ENCODE measurements around the gene CAPNS1. TPM values are rescaled to one million over a fixed set of nuclear protein-coding genes. Genes with fewer than 3 reads are reported as not detected.

Gene CAPNS1
- total RNA-seq, 1 donor from 2014 or later: 335 TPM

- Mint-ChIP-seq H3K27ac (peak overlapping the region; percentile 43), H3K9me3 (no peaks in the 10 kb centered on the region), H3K27me3 (ENCODE audit: insufficient read depth) (no peaks in the 10 kb centered on the region), H3K4me1 (ENCODE audit: low read depth) (no peaks in the 10 kb centered on the region), H3K36me3 (ENCODE audit: low read depth) (peaks cover 9% of the 10 kb centered on the region), H3K4me3 (no peak overlapping the region)
- DNase-seq (ENCODE audit: low spot score): no peak
- intact Hi-C loops (cut with micrococcal nuclease): no loop called here
Measured at GRCh38 chr19:36106441-36106840, 33.4 kb upstream of the CAPNS1 start.

GRCh38 chr19:36106991-36107390, 32.9 kb upstream of the CAPNS1 start:
- intact Hi-C loops (cut with micrococcal nuclease): no loop called here
- no peaks in the 10 kb centered on the region for H3K27me3 Mint-ChIP-seq (ENCODE audit: insufficient read depth)
- no peak overlapping the region for H3K27ac Mint-ChIP-seq

GRCh38 chr19:36108684-36109083, 31.2 kb upstream of the CAPNS1 start:
- DNase-seq (ENCODE audit: low spot score): no peak
- H3K27me3 Mint-ChIP-seq (ENCODE audit: insufficient read depth): peaks cover 1% of the 10 kb centered on the region

More at GRCh38 chr19:36106991-36107390, 32.9 kb upstream of the CAPNS1 start:
- Mint-ChIP-seq H3K4me3 (no peak overlapping the region), H3K36me3 (ENCODE audit: low read depth) (peaks cover 10% of the 10 kb centered on the region), H3K9me3 (no peaks in the 10 kb centered on the region), H3K4me1 (ENCODE audit: low read depth) (no peaks in the 10 kb centered on the region)
- DNase-seq (ENCODE audit: low spot score): no peak

GRCh38 chr19:36110487-36111199, 29.2 kb upstream of the CAPNS1 start, which contains the start of gene OVOL3:
Gene OVOL3 (plus strand): TSS chr19:36111143. CDS start chr19:36111203, 60 bp downstream.
- Mint-ChIP-seq H3K27me3 (ENCODE audit: insufficient read depth) (peaks cover 1% of the 10 kb centered on the region), H3K36me3 (ENCODE audit: low read depth) (peaks cover 12% of the 10 kb centered on the region), H3K4me3 (peak within 1 kb of the TSS; percentile 56), H3K4me1 (ENCODE audit: low read depth) (peaks cover 16% of the 10 kb centered on the region), H3K9me3 (no peaks in the 10 kb centered on the region), H3K27ac (no peak within 1 kb of the TSS)
- intact Hi-C loops (cut with micrococcal nuclease): loop anchor here (10.0 kb wide), 3 partner anchors 466 to 1354 kb away; partner anchors contain the start of genes COX6B1, ETV2, ZNF569 and ZNF570
- no peak for DNase-seq (ENCODE audit: low spot score)

More at GRCh38 chr19:36108684-36109083, 31.2 kb upstream of the CAPNS1 start:
- intact Hi-C loops (cut with micrococcal nuclease): no loop called here
- Mint-ChIP-seq H3K4me3 (no peak overlapping the region), H3K4me1 (ENCODE audit: low read depth) (peaks cover 10% of the 10 kb centered on the region), H3K36me3 (ENCODE audit: low read depth) (peaks cover 13% of the 10 kb centered on the region), H3K9me3 (no peaks in the 10 kb centered on the region), H3K27ac (no peak overlapping the region)

GRCh38 chr19:36111200-36111539, 28.7 kb upstream of the CAPNS1 start:
- intact Hi-C loops (cut with micrococcal nuclease): loop anchor here (10.0 kb wide), 3 partner anchors 466 to 1354 kb away; partner anchors contain the start of genes COX6B1, ETV2, ZNF569 and ZNF570
- no peaks in the 10 kb centered on the region for H3K9me3 Mint-ChIP-seq
- H3K4me1 Mint-ChIP-seq (ENCODE audit: low read depth): peaks cover 19% of the 10 kb centered on the region

GRCh38 chr19:36112678-36113077, 27.2 kb upstream of the CAPNS1 start:
- peaks cover 20% of the 10 kb centered on the region for H3K36me3 Mint-ChIP-seq (ENCODE audit: low read depth)
- peaks cover 30% of the 10 kb centered on the region for H3K4me1 Mint-ChIP-seq (ENCODE audit: low read depth)
- DNase-seq (ENCODE audit: low spot score): no peak
- H3K4me3 Mint-ChIP-seq: peak overlapping the region; percentile 98
- H3K27ac Mint-ChIP-seq: peak overlapping the region; percentile 38
- peaks cover 1% of the 10 kb centered on the region for H3K27me3 Mint-ChIP-seq (ENCODE audit: insufficient read depth)
- intact Hi-C loops (cut with micrococcal nuclease): loop anchor here (10.0 kb wide), 3 partner anchors 468 to 1352 kb away; partner anchors contain the start of genes COX6B1, ETV2, ZNF569 and ZNF570
- H3K9me3 Mint-ChIP-seq: no peaks in the 10 kb centered on the region

More at GRCh38 chr19:36111200-36111539, 28.7 kb upstream of the CAPNS1 start:
- DNase-seq (ENCODE audit: low spot score): no peak
- H3K4me3 Mint-ChIP-seq: peak overlapping the region; percentile 56
- peaks cover 13% of the 10 kb centered on the region for H3K36me3 Mint-ChIP-seq (ENCODE audit: low read depth)
- H3K27ac Mint-ChIP-seq: no peak overlapping the region
- H3K27me3 Mint-ChIP-seq (ENCODE audit: insufficient read depth): peaks cover 1% of the 10 kb centered on the region

GRCh38 chr19:36113425-36113824, 26.4 kb upstream of the CAPNS1 start:
- intact Hi-C loops (cut with micrococcal nuclease): loop anchor here (10.0 kb wide), 3 partner anchors 469 to 1351 kb away; partner anchors contain the start of genes COX6B1, ETV2, ZNF569 and ZNF570
- Mint-ChIP-seq H3K4me3 (peak overlapping the region; percentile 98), H3K36me3 (ENCODE audit: low read depth) (peaks cover 23% of the 10 kb centered on the region), H3K9me3 (no peaks in the 10 kb centered on the region), H3K4me1 (ENCODE audit: low read depth) (peaks cover 36% of the 10 kb centered on the region), H3K27me3 (ENCODE audit: insufficient read depth) (peaks cover 1% of the 10 kb centered on the region), H3K27ac (peak overlapping the region; percentile 75)
- DNase-seq (ENCODE audit: low spot score): no peak

- Mint-ChIP-seq H3K27ac (peak overlapping the region; percentile 92), H3K4me3 (peak overlapping the region; percentile 98), H3K27me3 (ENCODE audit: insufficient read depth) (peaks cover 1% of the 10 kb centered on the region), H3K36me3 (ENCODE audit: low read depth) (peaks cover 23% of the 10 kb centered on the region), H3K9me3 (no peaks in the 10 kb centered on the region), H3K4me1 (ENCODE audit: low read depth) (peaks cover 36% of the 10 kb centered on the region)
- intact Hi-C loops (cut with micrococcal nuclease): loop anchor here (1.0 to 10.0 kb wide), 6 partner anchors 215 to 1351 kb away; partner anchors contain the start of genes COX6B1, ETV2, LIN37 and ZNF569
- peak; percentile 6 for DNase-seq (ENCODE audit: low spot score)
Measured at GRCh38 chr19:36113894-36114720, 25.8 kb upstream of the CAPNS1 start.

GRCh38 chr19:36114721-36115452, 25.0 kb upstream of the CAPNS1 start, which contains the start of gene POLR2I:
Gene POLR2I (minus strand): TSS chr19:36114875. CDS start chr19:36114856, 19 bp downstream.
- Mint-ChIP-seq H3K4me1 (ENCODE audit: low read depth) (peaks cover 38% of the 10 kb centered on the region), H3K4me3 (peak within 1 kb of the TSS; percentile 98), H3K27ac (peak within 1 kb of the TSS; percentile 92), H3K36me3 (ENCODE audit: low read depth) (peaks cover 29% of the 10 kb centered on the region), H3K27me3 (ENCODE audit: insufficient read depth) (peaks cover 1% of the 10 kb centered on the region), H3K9me3 (no peaks in the 10 kb centered on the region)
- intact Hi-C loops (cut with micrococcal nuclease): loop anchor here (1.0 to 10.0 kb wide), 13 partner anchors 13 to 1350 kb away; partner anchors contain the start of genes ALKBH6, COX6B1, ETV2 and LIN37
- DNase-seq (ENCODE audit: low spot score): peak; percentile 98

GRCh38 chr19:36115453-36116343, 24.2 kb upstream of the CAPNS1 start, which contains the start of gene TBCB:
Gene TBCB (plus strand): TSS chr19:36115468. CDS start chr19:36115561, 93 bp downstream.
- Mint-ChIP-seq H3K27ac (peak within 1 kb of the TSS; percentile 92), H3K27me3 (ENCODE audit: insufficient read depth) (peaks cover 1% of the 10 kb centered on the region), H3K4me1 (ENCODE audit: low read depth) (peaks cover 43% of the 10 kb centered on the region), H3K36me3 (ENCODE audit: low read depth) (peaks cover 33% of the 10 kb centered on the region), H3K4me3 (peak within 1 kb of the TSS; percentile 98), H3K9me3 (no peaks in the 10 kb centered on the region)
- intact Hi-C loops (cut with micrococcal nuclease): loop anchor here (1.0 to 10.0 kb wide), 11 partner anchors 13 to 1349 kb away; partner anchors contain the start of genes ALKBH6, COX6B1, ETV2 and THAP8
- peak; percentile 77 for DNase-seq (ENCODE audit: low spot score)

- intact Hi-C loops (cut with micrococcal nuclease): loop anchor here (10.0 kb wide), 3 partner anchors 471 to 1349 kb away; partner anchors contain the start of genes COX6B1, ETV2, ZNF569 and ZNF570
- Mint-ChIP-seq H3K27ac (peak overlapping the region; percentile 92), H3K36me3 (ENCODE audit: low read depth) (peaks cover 33% of the 10 kb centered on the region), H3K4me3 (peak overlapping the region; percentile 98), H3K9me3 (no peaks in the 10 kb centered on the region), H3K27me3 (ENCODE audit: insufficient read depth) (peaks cover 1% of the 10 kb centered on the region), H3K4me1 (ENCODE audit: low read depth) (peaks cover 43% of the 10 kb centered on the region)
- DNase-seq (ENCODE audit: low spot score): no peak
Measured at GRCh38 chr19:36116344-36116637, 23.6 kb upstream of the CAPNS1 start.
